ENCODE measurements around the gene DLGAP1.

- no peak for TF ChIP-seq ZNF8 (CRISPR knock-in tag; IDR thresholded peaks at IDR 0.05)
- no peak for TF ChIP-seq CSRNP3 (CRISPR knock-in tag; IDR thresholded peaks at IDR 0.05)
- TF ChIP-seq CREB5 (CRISPR knock-in tag; IDR thresholded peaks at IDR 0.05; ENCODE audit: low read depth): no peak
- TF ChIP-seq ZFP30 (CRISPR knock-in tag; IDR thresholded peaks at IDR 0.05): no peak
- TF ChIP-seq CSDC2 (CRISPR knock-in tag; IDR thresholded peaks at IDR 0.05): no peak
- TF ChIP-seq ZFP3 (CRISPR knock-in tag; IDR thresholded peaks at IDR 0.05): no peak
- TF ChIP-seq SNAI2 (CRISPR knock-in tag; IDR thresholded peaks at IDR 0.05): no peak
- no peak for TF ChIP-seq TSHZ2 (CRISPR knock-in tag; IDR thresholded peaks at IDR 0.05)
- no peak for TF ChIP-seq PATZ1 (CRISPR knock-in tag; IDR thresholded peaks at IDR 0.05; ENCODE audit: borderline replicate concordance)
- no peak for TF ChIP-seq ZNF70 (CRISPR knock-in tag; IDR thresholded peaks at IDR 0.05)
- TF ChIP-seq RARB (CRISPR knock-in tag; IDR thresholded peaks at IDR 0.05): no peak
Observed at GRCh38 chr18:3692113-3692621, 762.9 kb downstream of the DLGAP1 start.

All from SK-N-SH treated with all-trans-retinoic acid at 6 μM for 48 hours (cell line).